ENCODE results near the gene AACS. TPM values are rescaled to one million over a fixed set of nuclear protein-coding genes. Genes with fewer than 3 reads are reported as not detected.

AACS gene
- total and polyA plus RNA-seq, 2 experiments from 2014 or later: 24.2 to 33.2 TPM

DNA sequence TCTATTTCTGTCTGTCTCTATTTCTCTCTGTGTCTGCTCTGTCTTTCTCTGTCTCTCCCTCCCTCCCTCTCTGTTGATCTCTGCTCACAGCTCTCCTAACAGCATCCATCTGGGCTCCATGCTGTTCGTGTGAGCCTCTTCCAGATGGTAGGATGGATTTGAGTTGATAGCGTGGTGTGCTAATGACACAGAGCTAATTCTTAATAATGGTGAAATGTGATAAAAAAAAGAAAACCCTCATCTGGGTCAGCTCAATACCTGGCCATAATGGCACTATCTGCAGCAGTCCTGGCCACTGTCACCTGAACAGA, 96.4 kb downstream of the AACS start:
- H3K27ac ChIP-seq: no peak overlapping the region
- no peak overlapping the region for H3K4me2 ChIP-seq
- no peaks in the 10 kb centered on the region for H4K20me1 ChIP-seq (ENCODE audit: insufficient read depth, poor library complexity, severe bottlenecking)
- H3K4me1 ChIP-seq (ENCODE audit: insufficient read depth): no peaks in the 10 kb centered on the region
- H3K27me3 ChIP-seq: no peaks in the 10 kb centered on the region
- no peak for DNase-seq (ENCODE audit: low spot score)
- H3K9me3 ChIP-seq (ENCODE audit: low read depth): no peaks in the 10 kb centered on the region
- 39% methylated on average over 2 of the region's 2 CpGs for WGBS (ENCODE audit: low lambda C conversion rate, missing lambda C conversion rate)
- H3K4me3 ChIP-seq: no peak overlapping the region
- no peaks in the 10 kb centered on the region for H3K36me3 ChIP-seq (replicated peaks; ENCODE audit: insufficient read depth, low read depth)
- no peaks in the 10 kb centered on the region for H3K9me2 ChIP-seq (replicated peaks; ENCODE audit: insufficient read depth)
- H2AFZ ChIP-seq: no peak overlapping the region
- TF ChIP-seq EZH2 (IDR thresholded peaks at IDR 0.05; ENCODE audit: borderline replicate concordance) (no peak), EZH2phosphoT487 (IDR thresholded peaks at IDR 0.05; ENCODE audit: low read depth, severe bottlenecking, unreplicated experiment) (no peak)
- TF ChIP-seq, protein P1, sequence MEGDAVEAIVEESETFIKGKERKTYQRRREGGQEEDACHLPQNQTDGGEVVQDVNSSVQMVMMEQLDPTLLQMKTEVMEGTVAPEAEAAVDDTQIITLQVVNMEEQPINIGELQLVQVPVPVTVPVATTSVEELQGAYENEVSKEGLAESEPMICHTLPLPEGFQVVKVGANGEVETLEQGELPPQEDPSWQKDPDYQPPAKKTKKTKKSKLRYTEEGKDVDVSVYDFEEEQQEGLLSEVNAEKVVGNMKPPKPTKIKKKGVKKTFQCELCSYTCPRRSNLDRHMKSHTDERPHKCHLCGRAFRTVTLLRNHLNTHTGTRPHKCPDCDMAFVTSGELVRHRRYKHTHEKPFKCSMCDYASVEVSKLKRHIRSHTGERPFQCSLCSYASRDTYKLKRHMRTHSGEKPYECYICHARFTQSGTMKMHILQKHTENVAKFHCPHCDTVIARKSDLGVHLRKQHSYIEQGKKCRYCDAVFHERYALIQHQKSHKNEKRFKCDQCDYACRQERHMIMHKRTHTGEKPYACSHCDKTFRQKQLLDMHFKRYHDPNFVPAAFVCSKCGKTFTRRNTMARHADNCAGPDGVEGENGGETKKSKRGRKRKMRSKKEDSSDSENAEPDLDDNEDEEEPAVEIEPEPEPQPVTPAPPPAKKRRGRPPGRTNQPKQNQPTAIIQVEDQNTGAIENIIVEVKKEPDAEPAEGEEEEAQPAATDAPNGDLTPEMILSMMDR (IDR thresholded peaks at IDR 0.05; ENCODE audit: poor library complexity): no peak
- no peaks in the 10 kb centered on the region for H3K79me2 ChIP-seq

DNA sequence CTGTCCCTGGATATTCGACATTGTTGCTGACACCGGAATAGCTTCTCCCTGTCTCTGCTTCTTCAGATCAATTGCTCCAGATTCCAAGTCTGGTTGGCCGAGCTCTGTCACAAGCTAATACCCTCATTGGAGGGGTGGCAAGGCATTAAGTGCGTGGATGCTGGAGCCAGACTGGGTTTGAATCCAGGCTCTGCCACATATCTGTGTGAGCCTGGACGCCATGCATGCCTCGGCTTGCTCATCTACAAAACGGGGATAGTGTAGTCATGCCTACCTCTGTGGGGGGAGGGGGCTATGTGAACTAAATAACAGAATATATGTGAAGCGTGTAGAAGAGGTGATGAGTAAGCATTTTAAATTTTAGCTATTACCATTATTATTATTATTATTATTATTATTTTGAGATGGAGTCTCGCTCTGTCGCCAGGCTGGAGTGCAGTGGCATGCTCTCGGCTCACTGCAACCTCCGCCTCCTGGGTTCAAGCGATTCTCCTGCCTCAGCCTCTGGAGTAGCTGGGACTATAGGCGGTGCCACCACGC, 97.3 kb downstream of the AACS start:
- Histone ChIP-seq H3K27ac (no peak overlapping the region), H3K9me3 (ENCODE audit: low read depth) (no peaks in the 10 kb centered on the region), H3K4me3 (no peak overlapping the region), H4K20me1 (ENCODE audit: insufficient read depth, poor library complexity, severe bottlenecking) (no peaks in the 10 kb centered on the region), H3K27me3 (no peaks in the 10 kb centered on the region), H3K9me2 (replicated peaks; ENCODE audit: insufficient read depth) (no peaks in the 10 kb centered on the region), H3K79me2 (no peaks in the 10 kb centered on the region), H3K4me1 (ENCODE audit: insufficient read depth) (no peaks in the 10 kb centered on the region), H3K36me3 (replicated peaks; ENCODE audit: insufficient read depth, low read depth) (no peaks in the 10 kb centered on the region), H3K4me2 (no peak overlapping the region), H2AFZ (no peak overlapping the region)
- WGBS (ENCODE audit: low lambda C conversion rate, missing lambda C conversion rate): 92% methylated on average over 15 of the region's 15 CpGs
- TF ChIP-seq EZH2phosphoT487 (IDR thresholded peaks at IDR 0.05; ENCODE audit: low read depth, severe bottlenecking, unreplicated experiment) (no peak), EZH2 (IDR thresholded peaks at IDR 0.05; ENCODE audit: borderline replicate concordance) (no peak)
- TF ChIP-seq, protein P1 (IDR thresholded peaks at IDR 0.05; ENCODE audit: poor library complexity): no peak
- no peak for DNase-seq (ENCODE audit: low spot score)

DNA sequence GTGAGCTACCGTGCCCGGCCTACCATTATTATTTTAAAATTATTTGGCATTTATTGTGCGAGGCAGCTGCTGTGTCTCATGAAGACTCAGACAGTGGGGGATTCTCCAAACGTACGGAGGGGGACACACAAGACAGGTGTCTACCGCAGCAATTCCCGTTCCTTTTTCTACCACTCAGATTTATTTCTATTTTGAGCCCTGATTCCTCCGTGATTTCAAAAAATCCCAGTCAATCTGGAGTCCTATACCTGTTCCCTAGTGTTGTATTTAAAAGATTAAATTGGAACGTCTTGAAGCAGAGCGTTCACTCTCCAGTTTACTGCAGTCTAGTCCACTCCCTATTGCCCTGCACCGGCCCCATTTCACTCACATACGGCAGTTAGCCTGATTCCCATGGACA, 97.9 kb downstream of the AACS start:
- no peaks in the 10 kb centered on the region for H3K4me1 ChIP-seq (ENCODE audit: insufficient read depth)
- no peaks in the 10 kb centered on the region for H4K20me1 ChIP-seq (ENCODE audit: insufficient read depth, poor library complexity, severe bottlenecking)
- no peaks in the 10 kb centered on the region for H3K9me3 ChIP-seq (ENCODE audit: low read depth)
- no peaks in the 10 kb centered on the region for H3K9me2 ChIP-seq (replicated peaks; ENCODE audit: insufficient read depth)
- no peak overlapping the region for H3K27ac ChIP-seq
- no peaks in the 10 kb centered on the region for H3K27me3 ChIP-seq
- H3K79me2 ChIP-seq: no peaks in the 10 kb centered on the region
- H2AFZ ChIP-seq: no peak overlapping the region
- WGBS (ENCODE audit: low lambda C conversion rate, missing lambda C conversion rate): 91% methylated on average over 12 of the region's 12 CpGs
- H3K36me3 ChIP-seq (replicated peaks; ENCODE audit: insufficient read depth, low read depth): no peaks in the 10 kb centered on the region
- no peak for DNase-seq (ENCODE audit: low spot score)
- TF ChIP-seq EZH2 (IDR thresholded peaks at IDR 0.05; ENCODE audit: borderline replicate concordance): no peak
- TF ChIP-seq, protein P1 (IDR thresholded peaks at IDR 0.05; ENCODE audit: poor library complexity): no peak
- H3K4me2 ChIP-seq: no peak overlapping the region
- no peak overlapping the region for H3K4me3 ChIP-seq

DNA sequence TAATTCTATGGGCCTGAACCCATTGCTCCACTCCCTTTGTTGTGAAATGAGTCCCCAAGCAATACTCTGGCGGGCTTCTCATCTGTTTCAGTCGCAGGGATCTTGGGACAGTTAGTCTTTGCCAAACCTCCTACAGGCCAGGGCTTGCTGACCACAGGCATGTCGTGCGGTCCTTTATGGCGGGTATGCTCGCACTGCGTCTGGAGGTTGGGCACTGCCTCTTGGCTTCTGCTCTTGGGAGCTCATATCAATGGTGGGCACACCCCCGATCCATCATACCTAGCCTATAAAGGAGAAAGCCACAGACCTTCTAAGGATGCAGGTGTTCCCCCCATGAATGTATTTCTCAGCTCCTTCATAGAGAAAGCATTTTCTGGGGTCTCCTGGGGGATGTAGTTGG, 99.3 kb downstream of the AACS start:
- 89% methylated on average over 8 of the region's 8 CpGs for WGBS (ENCODE audit: low lambda C conversion rate, missing lambda C conversion rate)
- no peaks in the 10 kb centered on the region for H3K36me3 ChIP-seq (replicated peaks; ENCODE audit: insufficient read depth, low read depth)
- no peak overlapping the region for H3K4me2 ChIP-seq
- TF ChIP-seq EZH2phosphoT487 (IDR thresholded peaks at IDR 0.05; ENCODE audit: low read depth, severe bottlenecking, unreplicated experiment) (no peak), EZH2 (IDR thresholded peaks at IDR 0.05; ENCODE audit: borderline replicate concordance) (no peak)
- TF ChIP-seq, protein P1 (IDR thresholded peaks at IDR 0.05; ENCODE audit: poor library complexity): no peak
- no peaks in the 10 kb centered on the region for H3K9me3 ChIP-seq (ENCODE audit: low read depth)
- H3K4me3 ChIP-seq: no peak overlapping the region
- no peak overlapping the region for H3K27ac ChIP-seq
- no peaks in the 10 kb centered on the region for H3K27me3 ChIP-seq
- no peaks in the 10 kb centered on the region for H4K20me1 ChIP-seq (ENCODE audit: insufficient read depth, poor library complexity, severe bottlenecking)
- H3K9me2 ChIP-seq (replicated peaks; ENCODE audit: insufficient read depth): no peaks in the 10 kb centered on the region
- no peaks in the 10 kb centered on the region for H3K4me1 ChIP-seq (ENCODE audit: insufficient read depth)
- H3K79me2 ChIP-seq: no peaks in the 10 kb centered on the region
- no peak overlapping the region for H2AFZ ChIP-seq
- no peak for DNase-seq (ENCODE audit: low spot score)

Measured in hepatocyte (in vitro differentiated cells).